AG08395 (cell line): Measurements from ENCODE around the gene GIGYF2.

Source experiments
- DNase-seq: peaks from one replicate; pipeline ENCODE4 v3.0.0; 2012; ENCODE audit warnings: mixed read lengths, low spot score

Gene GIGYF2

GRCh38 chr2:232879618-232880494 is 182.7 kb downstream of the GIGYF2 start:
- no peak for DNase-seq

- no peak for DNase-seq
Observed at GRCh38 chr2:232880764-232881351, 183.7 kb downstream of the GIGYF2 start.

- DNase-seq = no peak
Observed at GRCh38 chr2:232882085-232882484, 185.0 kb downstream of the GIGYF2 start.

GRCh38 chr2:232882505-232883115 is 185.5 kb downstream of the GIGYF2 start:
- DNase-seq = no peak

GRCh38 chr2:232883116-232883721 is 186.1 kb downstream of the GIGYF2 start:
- DNase-seq = no peak

- DNase-seq = no peak
Observed at GRCh38 chr2:232884001-232884421, 186.9 kb downstream of the GIGYF2 start.

- DNase-seq = no peak
Observed at GRCh38 chr2:232884549-232885263, 187.6 kb downstream of the GIGYF2 start.

GRCh38 chr2:232885264-232885961 is 188.3 kb downstream of the GIGYF2 start:
- DNase-seq = no peak

- no peak for DNase-seq
Observed at GRCh38 chr2:232886176-232886575, 189.0 kb downstream of the GIGYF2 start.

- DNase-seq = no peak
Observed at GRCh38 chr2:232886632-232887031, 189.5 kb downstream of the GIGYF2 start.

- no peak for DNase-seq
Observed at GRCh38 chr2:232887171-232887850, 190.2 kb downstream of the GIGYF2 start.

- DNase-seq = no peak
Observed at GRCh38 chr2:232888099-232888836, 191.1 kb downstream of the GIGYF2 start.

- no peak for DNase-seq
Observed at GRCh38 chr2:232888839-232889529, 191.9 kb downstream of the GIGYF2 start.

- no peak for DNase-seq
Observed at GRCh38 chr2:232889876-232890401, 192.8 kb downstream of the GIGYF2 start.

- no peak for DNase-seq
Observed at GRCh38 chr2:232890536-232890895, 193.4 kb downstream of the GIGYF2 start.

GRCh38 chr2:232890896-232891601 is 193.9 kb downstream of the GIGYF2 start:
- DNase-seq = no peak

- peak; percentile 54 for DNase-seq
Observed at GRCh38 chr2:232891621-232892071, 194.5 kb downstream of the GIGYF2 start.

GRCh38 chr2:232892221-232892620 is 195.1 kb downstream of the GIGYF2 start:
- no peak for DNase-seq
